ENCODE measurements around the gene KCNN1.
"Not testable (repeated sequence)": the region's sequence is repeated elsewhere in the genome, so short reads cannot be mapped to it uniquely, and the experiment has no call there.

The KCNN1 gene

GRCh38 chr19:17966550-17967256 is at the start of gene KCNN1:
Gene KCNN1, plus strand, starts transcription at chr19:17967107. Its CDS starts 6,782 bp downstream, at chr19:17973889.
- DNase-seq (ENCODE audit: low read depth in 2 of 2): no peak

GRCh38 chr19:17918151-17918550 is 48.8 kb upstream of the KCNN1 start:
- DNase-seq (ENCODE audit: low read depth in 2 of 2): not testable (repeated sequence)

GRCh38 chr19:17919122-17919521 is 47.8 kb upstream of the KCNN1 start:
- DNase-seq (ENCODE audit: low read depth in 2 of 2): not testable (repeated sequence)

- DNase-seq (ENCODE audit: low read depth in 2 of 2): no peak
Observed at GRCh38 chr19:17920527-17920926, 46.4 kb upstream of the KCNN1 start.

- no peak for DNase-seq (ENCODE audit: low read depth in 2 of 2)
Observed at GRCh38 chr19:17922138-17922537, 44.8 kb upstream of the KCNN1 start.

- no peak for DNase-seq (ENCODE audit: low read depth in 2 of 2)
Observed at GRCh38 chr19:17926044-17926443, 40.9 kb upstream of the KCNN1 start.

GRCh38 chr19:17929056-17929455 is 37.9 kb upstream of the KCNN1 start:
- no peak for DNase-seq (ENCODE audit: low read depth in 2 of 2)

GRCh38 chr19:17931532-17932191 is 35.2 kb upstream of the KCNN1 start:
- DNase-seq (ENCODE audit: low read depth in 2 of 2): no peak

GRCh38 chr19:17932485-17933338 is 34.2 kb upstream of the KCNN1 start, which contains the start of gene CCDC124:
Gene CCDC124, plus strand, starts transcription at chr19:17933015. Its CDS starts 3,406 bp downstream, at chr19:17936421.
- DNase-seq (ENCODE audit: low read depth in 2 of 2): peak; percentile 78 to 81

GRCh38 chr19:17933414-17934129 is 33.3 kb upstream of the KCNN1 start:
- no peak for DNase-seq (ENCODE audit: low read depth in 2 of 2)

GRCh38 chr19:17936379-17936778 is 30.5 kb upstream of the KCNN1 start:
- DNase-seq (ENCODE audit: low read depth in 2 of 2): no peak

- DNase-seq (ENCODE audit: low read depth in 2 of 2): no peak
Observed at GRCh38 chr19:17937371-17937900, 29.5 kb upstream of the KCNN1 start.

- peak; percentile 64 to 73 for DNase-seq (ENCODE audit: low read depth in 2 of 2)
Observed at GRCh38 chr19:17938092-17938845, 28.6 kb upstream of the KCNN1 start.

- DNase-seq (ENCODE audit: low read depth in 2 of 2): no peak
Observed at GRCh38 chr19:17942181-17942580, 24.7 kb upstream of the KCNN1 start.

GRCh38 chr19:17942582-17943273 is 24.2 kb upstream of the KCNN1 start:
- no peak for DNase-seq (ENCODE audit: low read depth in 2 of 2)

- DNase-seq (ENCODE audit: low read depth in 2 of 2): no peak
Observed at GRCh38 chr19:17943274-17944221, 23.4 kb upstream of the KCNN1 start.

- DNase-seq (ENCODE audit: low read depth in 2 of 2): no peak
Observed at GRCh38 chr19:17944301-17944700, 22.6 kb upstream of the KCNN1 start.

GRCh38 chr19:17946965-17947784 is 19.7 kb upstream of the KCNN1 start:
- no peak for DNase-seq (ENCODE audit: low read depth in 2 of 2)

Data from stimulated activated CD8-positive, alpha-beta memory T cell treated with anti-CD3 and anti-CD28 coated beads, Interleukin-7, amount 100 ng/mL, for 1 hour (primary cell).